Panc1 (cell line): ENCODE results near the gene UGT1A1. TPM values are rescaled to one million over a fixed set of nuclear protein-coding genes. Genes with fewer than 3 reads are reported as not detected.

Source experiments
- ATAC-seq: fragments of 200-7000 bp; cut with Tn5 transposase; 2 replicates; pipeline ENCODE4 v1.9.1; 2020; ENCODE audit warnings: mild to moderate bottlenecking, moderate library complexity
- BruUV-seq: library from RNA; stranded (reverse); fragments of 400-500 nt; replicated peaks from 2 replicates; lab custom pipeline; 2021; lab: Mats Ljungman, UMichigan
- CTCF ChIA-PET: fragments of 300-600 bp; sonication (Branson Sonifier 250); formaldehyde crosslinking; loops from one replicate; lab custom pipeline; 2022; ENCODE audit warnings: antibody characterized with exemption; lab: Charles Lee
- POLR2A ChIA-PET: fragments of 300-600 bp; sonication (Branson Sonifier 250); formaldehyde crosslinking; loops from one replicate; lab custom pipeline; 2022; ENCODE audit warnings: antibody characterized with exemption; lab: Charles Lee
- DNase-seq: peaks from one replicate; pipeline ENCODE4 v3.0.0-alpha.2; 2010; ENCODE audit warnings: low read depth, low spot score
- H3K27ac ChIP-seq: 2 replicates; pipeline ENCODE4 v1.5.1; 2011; ENCODE audit warnings: mild to moderate bottlenecking, low read length, inconsistent platforms
- H3K27me3 ChIP-seq: fragments of 200-500 bp; sonication (Bioruptor generic); 2 replicates; pipeline ENCODE4 v1.6.0; 2014; ENCODE audit warnings: low read length, inconsistent platforms; ENCODE audit not compliant: control insufficient read depth, insufficient read depth
- H3K36me3 ChIP-seq: fragments of 200-500 bp; sonication (Bioruptor generic); 2 replicates; pipeline ENCODE4 v1.5.1; 2014; ENCODE audit warnings: inconsistent platforms, mild to moderate bottlenecking, low read length, moderate library complexity; ENCODE audit not compliant: control insufficient read depth, insufficient read depth
- H3K4me1 ChIP-seq: 2 replicates; pipeline ENCODE4 v1.5.1; 2011; ENCODE audit warnings: inconsistent platforms, mild to moderate bottlenecking, low read length, moderate library complexity; ENCODE audit not compliant: control insufficient read depth, insufficient read depth
- H3K4me3 ChIP-seq, 2 experiments: 2 replicates each; pipeline ENCODE4 v1.5.1; 2011 to 2012; ENCODE audit warnings: low read depth in 2 of 2, low read length in 2 of 2, mild to moderate bottlenecking in 2 of 2, inconsistent platforms in 1 of 2, moderate library complexity in 1 of 2
- H3K9me3 ChIP-seq: fragments of 200-500 bp; sonication (Bioruptor generic); 2 replicates; pipeline ENCODE4 v1.5.1; 2014; ENCODE audit warnings: low read depth, mild to moderate bottlenecking, inconsistent platforms, low read length, moderate library complexity; ENCODE audit not compliant: control insufficient read depth, insufficient read depth
- CTCF ChIP-seq: fragments of 450-650 bp; IDR thresholded peaks from 2 replicates; pipeline ENCODE4 v1.5.1; 2017; ENCODE audit warnings: mild to moderate bottlenecking
- POLR2AphosphoS5 ChIP-seq: IDR thresholded peaks from 2 replicates; pipeline ENCODE4 v1.6.1; 2012; ENCODE audit warnings: mild to moderate bottlenecking, low read depth, low read length, moderate library complexity
- SIN3A ChIP-seq: IDR thresholded peaks from 2 replicates; pipeline ENCODE4 v1.6.1; 2012; ENCODE audit warnings: low read depth, mild to moderate bottlenecking, low read length, moderate library complexity, borderline replicate concordance; ENCODE audit not compliant: insufficient read depth
- TCF7L2 ChIP-seq: IDR thresholded peaks from 2 replicates; pipeline ENCODE4 v1.6.1; 2011; ENCODE audit warnings: mild to moderate bottlenecking, low read depth, low read length, inconsistent platforms
- in situ Hi-C: cut with HindIII; loops from 2 replicates; pipeline ENCODE4 v1.10.0; 2016; ENCODE audit warnings: low sequenced_read_pairs, low pct_unique_long_range_greater_than_20kb
- intact Hi-C: fragments of 100-400 bp; cut with micrococcal nuclease; formaldehyde crosslinking; loops from one replicate; pipeline ENCODE4 v1.10.0; 2022; ENCODE audit not compliant: unreplicated experiment
- total RNA-seq: library from RNA; stranded (reverse); gene quantifications from one replicate; pipeline ENCODE4 v1.2.1, GENCODE V29; 2021; ENCODE audit not compliant: unreplicated experiment
- TF ChIP-seq, protein P1 (sequence below), 2 experiments: IDR thresholded peaks; 2 replicates each; pipeline ENCODE4 v1.6.1; 2011 to 2012; ENCODE audit warnings: low read depth in 2 of 2, control low read depth in 1 of 2, low read length in 1 of 2, mild to moderate bottlenecking in 1 of 2, moderate library complexity in 1 of 2; ENCODE audit not compliant: insufficient read depth in 1 of 2

Gene UGT1A1
- total RNA-seq, 1 experiment from 2014 or later = not detected

GRCh38 chr2:233817995-233818638, 58.0 kb downstream of the UGT1A1 start:
- H3K4me3 ChIP-seq = no peak overlapping the region
- DNase-seq (no peak), ATAC-seq (no peak)
- H3K27me3 ChIP-seq = no peaks in the 10 kb centered on the region
- H3K9me3 ChIP-seq = no peaks in the 10 kb centered on the region
- intact Hi-C loops = no loop called here
- no TSS peak for BruUV-seq
- H3K36me3 ChIP-seq = no peaks in the 10 kb centered on the region
- H3K4me1 ChIP-seq = no peaks in the 10 kb centered on the region
- TF ChIP-seq POLR2AphosphoS5 = no peak
- no peak for TF ChIP-seq SIN3A
- TF ChIP-seq TCF7L2 = no peak
- TF ChIP-seq, protein P1, sequence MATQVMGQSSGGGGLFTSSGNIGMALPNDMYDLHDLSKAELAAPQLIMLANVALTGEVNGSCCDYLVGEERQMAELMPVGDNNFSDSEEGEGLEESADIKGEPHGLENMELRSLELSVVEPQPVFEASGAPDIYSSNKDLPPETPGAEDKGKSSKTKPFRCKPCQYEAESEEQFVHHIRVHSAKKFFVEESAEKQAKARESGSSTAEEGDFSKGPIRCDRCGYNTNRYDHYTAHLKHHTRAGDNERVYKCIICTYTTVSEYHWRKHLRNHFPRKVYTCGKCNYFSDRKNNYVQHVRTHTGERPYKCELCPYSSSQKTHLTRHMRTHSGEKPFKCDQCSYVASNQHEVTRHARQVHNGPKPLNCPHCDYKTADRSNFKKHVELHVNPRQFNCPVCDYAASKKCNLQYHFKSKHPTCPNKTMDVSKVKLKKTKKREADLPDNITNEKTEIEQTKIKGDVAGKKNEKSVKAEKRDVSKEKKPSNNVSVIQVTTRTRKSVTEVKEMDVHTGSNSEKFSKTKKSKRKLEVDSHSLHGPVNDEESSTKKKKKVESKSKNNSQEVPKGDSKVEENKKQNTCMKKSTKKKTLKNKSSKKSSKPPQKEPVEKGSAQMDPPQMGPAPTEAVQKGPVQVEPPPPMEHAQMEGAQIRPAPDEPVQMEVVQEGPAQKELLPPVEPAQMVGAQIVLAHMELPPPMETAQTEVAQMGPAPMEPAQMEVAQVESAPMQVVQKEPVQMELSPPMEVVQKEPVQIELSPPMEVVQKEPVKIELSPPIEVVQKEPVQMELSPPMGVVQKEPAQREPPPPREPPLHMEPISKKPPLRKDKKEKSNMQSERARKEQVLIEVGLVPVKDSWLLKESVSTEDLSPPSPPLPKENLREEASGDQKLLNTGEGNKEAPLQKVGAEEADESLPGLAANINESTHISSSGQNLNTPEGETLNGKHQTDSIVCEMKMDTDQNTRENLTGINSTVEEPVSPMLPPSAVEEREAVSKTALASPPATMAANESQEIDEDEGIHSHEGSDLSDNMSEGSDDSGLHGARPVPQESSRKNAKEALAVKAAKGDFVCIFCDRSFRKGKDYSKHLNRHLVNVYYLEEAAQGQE (IDR thresholded peaks at IDR 0.05; ENCODE audit: insufficient read depth in 1 of 2, low read depth in 2 of 2, low read length in 1 of 2) = no peak
- TF ChIP-seq CTCF = no peak
- POLR2A ChIA-PET = no interaction called here
- no peak overlapping the region for H3K27ac ChIP-seq
- CTCF ChIA-PET = no interaction called here
- in situ Hi-C loops = no loop called here

- no peak overlapping the region for H3K4me3 ChIP-seq
- H3K4me1 ChIP-seq = no peaks in the 10 kb centered on the region
- H3K9me3 ChIP-seq = no peaks in the 10 kb centered on the region
- TF ChIP-seq TCF7L2 (no peak), POLR2AphosphoS5 (no peak), SIN3A (no peak), CTCF (no peak)
- TF ChIP-seq, protein P1 (IDR thresholded peaks at IDR 0.05; ENCODE audit: insufficient read depth in 1 of 2, low read depth in 2 of 2, low read length in 1 of 2) = no peak
- H3K36me3 ChIP-seq = no peaks in the 10 kb centered on the region
- ATAC-seq = no peak
- DNase-seq = no peak
- POLR2A ChIA-PET = no interaction called here
- in situ Hi-C loops = no loop called here
- intact Hi-C loops = no loop called here
- CTCF ChIA-PET = no interaction called here
- H3K27me3 ChIP-seq = no peaks in the 10 kb centered on the region
- no peak overlapping the region for H3K27ac ChIP-seq
- BruUV-seq = no TSS peak
Measured at GRCh38 chr2:233818639-233819621, 58.9 kb downstream of the UGT1A1 start.
